NB4 (cell line): ENCODE results near the gene OTX2.

ENCODE experiments used
- DNase-seq: peaks from one replicate; pipeline ENCODE4 v3.0.0; 2010; ENCODE audit warnings: low read depth
- H3K4me3 ChIP-seq: one replicate; pipeline ENCODE4 v1.5.1; 2011; ENCODE audit warnings: mild to moderate bottlenecking, low read depth, low read length, moderate library complexity
- CTCF ChIP-seq: IDR thresholded peaks from one replicate; pipeline ENCODE4 v1.5.1; 2012; ENCODE audit warnings: low read depth, low read length
- MAX ChIP-seq: IDR thresholded peaks from 2 replicates; pipeline ENCODE4 v1.6.1; 2011; ENCODE audit warnings: low read depth, low read length
- MYC ChIP-seq: IDR thresholded peaks from 2 replicates; pipeline ENCODE4 v1.6.1; 2011; ENCODE audit warnings: low read depth, low read length
- POLR2A ChIP-seq: IDR thresholded peaks from 2 replicates; pipeline ENCODE4 v1.6.1; 2011; ENCODE audit warnings: mild to moderate bottlenecking; ENCODE audit not compliant: insufficient read length; ENCODE audit errors: extremely low read depth

The OTX2 gene

GRCh38 chr14:56810147-56810719 is at the start of gene OTX2:
Gene OTX2 (minus strand): TSS chr14:56810479. CDS start chr14:56805456, 5,023 bp downstream.
- no peak for DNase-seq
- TF ChIP-seq MYC (no peak), CTCF (no peak), POLR2A (no peak), MAX (no peak)
- no peak within 1 kb of the TSS for H3K4me3 ChIP-seq

- H3K4me3 ChIP-seq, result no peak overlapping the region
- TF ChIP-seq POLR2A, result no peak
- no peak for TF ChIP-seq MYC
- DNase-seq, result no peak
Measured at GRCh38 chr14:56858422-56858821, 48.1 kb upstream of the OTX2 start.

GRCh38 chr14:56857216-56857615 is 46.9 kb upstream of the OTX2 start:
- DNase-seq, result no peak
- H3K4me3 ChIP-seq, result no peak overlapping the region
- TF ChIP-seq CTCF, result no peak
- TF ChIP-seq MAX, result no peak
- no peak for TF ChIP-seq POLR2A
- TF ChIP-seq MYC, result no peak

GRCh38 chr14:56855891-56856461 is 45.7 kb upstream of the OTX2 start:
- no peak overlapping the region for H3K4me3 ChIP-seq
- TF ChIP-seq MYC (no peak), MAX (no peak), CTCF (no peak), POLR2A (no peak)
- DNase-seq, result no peak

- DNase-seq, result no peak
- H3K4me3 ChIP-seq, result no peak overlapping the region
- TF ChIP-seq CTCF, result no peak
- TF ChIP-seq POLR2A, result no peak
- TF ChIP-seq MAX, result no peak
- no peak for TF ChIP-seq MYC
Measured at GRCh38 chr14:56854325-56854724, 44.0 kb upstream of the OTX2 start.

GRCh38 chr14:56846970-56847930 is 37.0 kb upstream of the OTX2 start:
- TF ChIP-seq CTCF (no peak), MAX (no peak), MYC (no peak), POLR2A (no peak)
- no peak overlapping the region for H3K4me3 ChIP-seq
- no peak for DNase-seq
